Left lung (tissue), 10 donors: Measurements from ENCODE around the gene LAMA3. TPM values are rescaled to one million over a fixed set of nuclear protein-coding genes. Genes with fewer than 3 reads are reported as not detected.

Experiments used
- ATAC-seq: fragments of 200-7000 bp; cut with Tn5 transposase; one replicate; pipeline ENCODE4 v1.9.1; 2020; ENCODE audit warnings: moderate library complexity
- DNase-seq, 4 donors: peaks; one replicate each; pipeline ENCODE4 v3.0.0-alpha.2; 2013 to 2020
- H3K27ac ChIP-seq, 2 donors: fragments of 200-600 bp; sonication (generic) in 1 of 2; one replicate each; pipeline versions ENCODE4 v1.5.0 to v1.8.0; 2020 to 2021
- H3K27me3 ChIP-seq, 2 donors: fragments of 200-600 bp; sonication (generic) in 1 of 2; one replicate each; pipeline versions ENCODE4 v1.5.0 to v1.8.0; 2020 to 2021
- H3K36me3 ChIP-seq, 2 donors: fragments of 200-600 bp; sonication (generic) in 1 of 2; one replicate each; pipeline versions ENCODE4 v1.5.0 to v1.8.0; 2020 to 2021
- H3K4me1 ChIP-seq, 2 donors: fragments of 200-600 bp; one replicate each; pipeline ENCODE4 v1.8.0; 2021
- H3K4me3 ChIP-seq, 2 donors: fragments of 200-600 bp; sonication (generic) in 1 of 2; one replicate each; pipeline versions ENCODE4 v1.5.0 to v1.8.0; 2020 to 2021; ENCODE audit warnings: mild to moderate bottlenecking in 1 of 2
- H3K9me3 ChIP-seq, 2 donors: fragments of 200-600 bp; sonication (generic) in 1 of 2; one replicate each; pipeline versions ENCODE4 v1.5.0 to v1.8.0; 2020 to 2021
- intact Hi-C, 2 donors: fragments of 100-400 bp; cut with DNase I; formaldehyde crosslinking; loops; one replicate each; pipeline versions ENCODE4 v1.11.2 to v1.14.2; 2022
- polyA plus RNA-seq, 6 donors: library from polyadenylated mRNA; unstranded; fragments of 120-200 nt; gene quantifications; one replicate each; pipeline ENCODE4 v1.2.1, GENCODE V29; 2013; ENCODE audit not compliant: insufficient read length in 6 of 6
- total RNA-seq, 2 donors: library from RNA; stranded (reverse); fragmentation: NEBNext Ultra II Directional; extraction: Animal tissue kit (Norgen Biotek cat#: 25700); gene quantifications; one replicate each; pipeline ENCODE4 v1.2.1, GENCODE V29; 2021
- TF ChIP-seq, protein P1 (sequence below), 2 donors: fragments of 200-600 bp; sonication (generic) in 1 of 2; IDR thresholded peaks; one replicate each; pipeline versions ENCODE4 v1.5.0 to v1.8.0; 2021; ENCODE audit warnings: antibody characterized with exemption in 2 of 2
- donor health status: DM: no; HTN: yes; CAD: no.
- donor health status: DM: no; HTN: no; CAD: no.

Gene LAMA3
- total and polyA plus RNA-seq, 8 donors, result 42.8 to 207 (median 140) TPM

DNA sequence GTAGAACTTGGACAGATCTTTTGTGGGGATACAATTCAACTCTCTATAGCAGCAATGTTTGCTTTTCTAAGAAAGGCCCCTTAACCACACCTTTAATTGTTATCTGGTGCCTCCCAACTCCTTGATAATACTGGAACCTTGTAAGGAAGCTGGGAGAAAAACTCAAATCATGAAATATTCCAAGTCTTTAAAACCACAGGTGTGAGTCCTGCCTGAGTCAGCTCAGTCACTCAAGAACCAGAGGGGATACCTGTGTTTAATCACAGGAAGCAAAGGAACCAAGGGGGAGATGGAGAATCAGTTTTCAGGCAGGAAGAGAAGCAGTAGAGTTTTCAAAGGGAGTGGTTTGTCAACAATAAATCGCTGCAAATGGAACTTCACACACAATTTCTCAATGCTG lies 159.9 kb downstream of the LAMA3 start:
- Histone ChIP-seq H3K9me3 (no peaks in the 10 kb centered on the region), H3K27ac (no peak overlapping the region), H3K27me3 (no peaks in the 10 kb centered on the region), H3K4me1 (no peaks in the 10 kb centered on the region), H3K36me3 (peaks cover 0 to 8% of the 10 kb centered on the region in 2 donors), H3K4me3 (no peak overlapping the region)
- DNase-seq, result no peak
- no peak for ATAC-seq
- intact Hi-C loops, result no loop called here
- TF ChIP-seq, protein P1, sequence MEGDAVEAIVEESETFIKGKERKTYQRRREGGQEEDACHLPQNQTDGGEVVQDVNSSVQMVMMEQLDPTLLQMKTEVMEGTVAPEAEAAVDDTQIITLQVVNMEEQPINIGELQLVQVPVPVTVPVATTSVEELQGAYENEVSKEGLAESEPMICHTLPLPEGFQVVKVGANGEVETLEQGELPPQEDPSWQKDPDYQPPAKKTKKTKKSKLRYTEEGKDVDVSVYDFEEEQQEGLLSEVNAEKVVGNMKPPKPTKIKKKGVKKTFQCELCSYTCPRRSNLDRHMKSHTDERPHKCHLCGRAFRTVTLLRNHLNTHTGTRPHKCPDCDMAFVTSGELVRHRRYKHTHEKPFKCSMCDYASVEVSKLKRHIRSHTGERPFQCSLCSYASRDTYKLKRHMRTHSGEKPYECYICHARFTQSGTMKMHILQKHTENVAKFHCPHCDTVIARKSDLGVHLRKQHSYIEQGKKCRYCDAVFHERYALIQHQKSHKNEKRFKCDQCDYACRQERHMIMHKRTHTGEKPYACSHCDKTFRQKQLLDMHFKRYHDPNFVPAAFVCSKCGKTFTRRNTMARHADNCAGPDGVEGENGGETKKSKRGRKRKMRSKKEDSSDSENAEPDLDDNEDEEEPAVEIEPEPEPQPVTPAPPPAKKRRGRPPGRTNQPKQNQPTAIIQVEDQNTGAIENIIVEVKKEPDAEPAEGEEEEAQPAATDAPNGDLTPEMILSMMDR (IDR thresholded peaks at IDR 0.05), result no peak

DNA sequence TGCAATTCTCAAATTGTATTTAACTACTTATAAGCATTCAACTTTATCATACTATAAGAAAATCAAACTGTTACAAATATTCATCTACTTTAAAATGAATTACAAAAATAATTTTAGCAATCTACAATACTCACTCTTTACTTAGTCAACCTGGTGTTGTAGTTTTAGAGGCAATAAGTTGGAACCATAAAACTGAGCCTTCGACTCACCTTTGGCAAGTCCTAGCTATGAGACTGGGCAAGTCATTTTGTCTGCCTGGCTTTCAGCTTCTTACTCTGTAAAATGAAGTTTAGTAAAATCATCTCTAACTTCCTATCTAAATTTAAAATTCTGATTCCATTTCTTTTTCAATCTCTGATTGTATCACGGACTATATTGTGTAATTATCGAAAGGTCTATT lies 161.0 kb downstream of the LAMA3 start:
- ATAC-seq (no peak), DNase-seq (no peak)
- Histone ChIP-seq H3K4me3 (no peak overlapping the region), H3K36me3 (peaks cover 0 to 8% of the 10 kb centered on the region in 2 donors), H3K4me1 (no peaks in the 10 kb centered on the region), H3K9me3 (no peaks in the 10 kb centered on the region), H3K27me3 (no peaks in the 10 kb centered on the region), H3K27ac (no peak overlapping the region)
- intact Hi-C loops, result no loop called here
- TF ChIP-seq, protein P1 (IDR thresholded peaks at IDR 0.05), result no peak

DNA sequence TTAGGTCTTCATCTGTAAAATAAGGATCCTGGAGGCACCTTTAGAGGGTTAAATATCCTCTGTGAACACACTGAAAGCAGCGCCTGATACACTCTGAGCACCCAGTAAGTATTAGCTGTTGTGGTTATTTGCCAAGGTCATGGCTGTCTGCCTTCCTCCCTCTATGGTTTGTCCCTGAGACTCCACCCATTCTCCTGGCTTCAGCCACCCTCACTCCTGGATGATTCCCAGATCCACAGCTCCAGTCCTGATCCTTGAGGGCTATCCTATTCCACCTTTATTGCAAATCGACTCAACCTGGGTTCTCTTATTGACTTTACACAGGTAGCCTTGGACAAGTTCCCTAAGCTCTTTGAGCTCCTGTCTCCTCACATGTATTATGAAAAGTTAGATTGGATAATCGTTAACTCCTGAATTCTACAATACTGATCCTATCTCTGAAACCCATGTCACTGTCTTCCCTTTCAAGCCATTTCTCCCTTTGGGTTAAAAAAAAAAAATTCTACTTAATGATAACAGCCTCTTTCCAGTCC lies 162.3 kb downstream of the LAMA3 start:
- no peak overlapping the region for H3K4me3 ChIP-seq
- ATAC-seq (no peak), DNase-seq (no peak)

DNA sequence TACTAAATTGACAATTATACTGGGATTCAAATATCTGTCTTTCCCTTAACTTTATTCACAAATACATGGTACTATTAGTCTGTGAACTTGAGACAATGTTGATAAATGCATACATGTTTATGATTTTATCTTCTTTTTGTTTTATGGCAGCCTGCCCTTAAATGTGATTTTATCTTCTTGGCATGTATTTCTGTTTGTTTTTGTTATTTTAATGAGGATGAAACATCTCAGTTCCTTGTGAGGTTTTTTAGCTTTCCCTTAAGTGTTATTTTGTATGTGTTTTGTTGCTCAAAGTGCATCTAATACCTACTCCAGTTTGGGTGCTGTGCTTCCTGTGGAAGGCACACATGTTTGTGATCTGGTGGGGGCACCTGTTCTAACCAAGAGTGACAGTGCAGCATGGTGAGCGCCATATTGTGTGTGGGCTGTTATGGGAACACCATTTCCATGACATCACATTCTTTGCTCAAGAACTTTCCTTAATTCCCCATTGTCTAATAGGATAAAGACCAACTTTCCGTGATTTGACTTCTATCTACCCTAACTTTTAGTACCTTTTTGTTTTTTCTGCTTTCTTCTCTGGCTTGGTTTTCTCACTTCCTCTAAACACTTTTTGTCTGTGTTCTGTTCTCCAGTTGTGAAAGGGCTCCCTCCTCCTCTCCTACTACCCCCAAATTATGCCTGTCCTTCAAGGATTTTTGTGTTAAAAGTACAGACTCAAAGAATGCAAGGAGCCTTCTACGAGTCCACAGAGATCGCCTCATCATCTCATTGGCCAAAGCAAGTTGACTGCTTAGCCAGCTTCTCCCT lies 163.2 kb downstream of the LAMA3 start:
- Histone ChIP-seq H3K4me3 (no peak overlapping the region), H3K9me3 (no peaks in the 10 kb centered on the region), H3K4me1 (no peaks in the 10 kb centered on the region), H3K27me3 (no peaks in the 10 kb centered on the region), H3K36me3 (no peaks in the 10 kb centered on the region), H3K27ac (no peak overlapping the region)
- DNase-seq (no peak), ATAC-seq (no peak)
- TF ChIP-seq, protein P1 (IDR thresholded peaks at IDR 0.05), result no peak
- intact Hi-C loops, result no loop called here

More for the DNA sequence above, 162.3 kb downstream of the LAMA3 start:
- Histone ChIP-seq H3K4me1 (no peaks in the 10 kb centered on the region), H3K9me3 (no peaks in the 10 kb centered on the region), H3K36me3 (peaks cover 0 to 3% of the 10 kb centered on the region in 2 donors), H3K27ac (no peak overlapping the region), H3K27me3 (no peaks in the 10 kb centered on the region)
- intact Hi-C loops, result no loop called here
- TF ChIP-seq, protein P1 (IDR thresholded peaks at IDR 0.05), result no peak

DNA sequence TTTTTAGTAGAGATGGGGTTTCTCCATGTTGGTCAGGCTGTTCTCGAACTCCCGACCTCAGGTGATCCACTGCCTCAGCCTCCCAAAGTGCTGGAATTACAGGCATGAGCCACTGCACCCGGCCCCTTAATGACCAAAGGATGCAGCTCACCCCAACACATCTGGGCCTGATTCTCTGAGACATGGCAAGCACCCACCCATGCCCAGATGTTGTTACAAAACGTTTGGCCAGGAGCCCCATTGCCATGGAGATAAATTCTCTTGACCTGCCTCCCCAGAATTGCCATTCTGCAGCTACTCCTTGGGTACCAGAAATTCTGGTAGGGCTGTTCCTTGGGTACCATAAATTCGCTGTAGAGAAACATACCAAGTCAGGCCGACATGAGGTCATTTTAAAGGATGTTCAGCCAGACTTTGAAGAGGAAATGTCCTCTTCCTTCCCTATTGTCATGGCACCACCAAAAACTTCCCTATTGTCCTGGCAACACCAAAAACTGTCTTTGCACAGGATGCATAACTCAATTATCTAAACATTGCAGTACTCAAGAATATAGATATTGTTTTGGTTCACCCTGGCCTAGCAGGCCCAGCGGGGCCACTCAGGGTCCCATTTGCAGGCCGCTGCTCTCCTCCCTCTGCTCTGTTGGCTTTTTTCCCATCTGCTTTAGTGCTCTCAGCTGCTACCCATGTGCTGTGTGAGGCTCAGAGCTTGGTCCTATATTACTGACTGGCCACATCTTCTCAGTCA lies 164.4 kb downstream of the LAMA3 start:
- no peaks in the 10 kb centered on the region for H3K27me3 ChIP-seq
- no peak overlapping the region for H3K4me3 ChIP-seq
- no peak for ATAC-seq
- H3K9me3 ChIP-seq, result no peaks in the 10 kb centered on the region
- H3K36me3 ChIP-seq, result no peaks in the 10 kb centered on the region
- TF ChIP-seq, protein P1 (IDR thresholded peaks at IDR 0.05), result no peak
- intact Hi-C loops, result no loop called here
- H3K27ac ChIP-seq, result no peak overlapping the region
- H3K4me1 ChIP-seq, result no peaks in the 10 kb centered on the region
- DNase-seq, result no peak
